ENCODE measurements around the gene A3GALT2.

DNA sequence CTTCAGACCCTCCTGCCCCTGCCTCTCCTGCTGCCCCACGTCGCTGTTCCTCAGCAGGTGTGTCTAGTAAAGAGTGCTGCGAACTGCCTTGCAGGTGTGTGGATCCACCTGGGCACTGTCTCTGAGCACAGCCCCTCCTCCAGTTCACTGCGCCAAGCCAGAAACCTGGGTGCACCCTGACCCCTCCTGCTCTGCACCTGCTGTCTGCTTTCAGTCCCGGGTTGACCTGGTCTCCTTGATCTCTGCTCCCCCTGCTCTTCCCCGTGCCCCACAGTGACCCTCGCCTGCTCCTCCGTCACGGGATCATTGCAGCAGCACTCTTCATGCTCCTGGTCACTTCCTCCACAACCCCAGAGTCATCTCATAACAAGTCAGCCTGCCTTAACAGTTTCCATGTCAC lies 6.5 kb downstream of the A3GALT2 start:
- TF ChIP-seq EP300 (IDR thresholded peaks at IDR 0.05) (no peak), CTCF (IDR thresholded peaks at IDR 0.05) (no peak), ELK1 (IDR thresholded peaks at IDR 0.05; ENCODE audit: low read depth, low read length) (no peak), POLR2A (IDR thresholded peaks at IDR 0.05; ENCODE audit: low read length) (no peak), SMC3 (IDR thresholded peaks at IDR 0.05) (no peak), ZFP36 (IDR thresholded peaks at IDR 0.05; ENCODE audit: borderline replicate concordance, partially characterized antibody) (no peak)

Measured in A549 (cell line).